SIG-M5 treated with dmso at 0.1 percent for 504 hours (cell line): Measurements from ENCODE around the gene TUT1.
"Not testable (repeated sequence)": the region's sequence is repeated elsewhere in the genome, so short reads cannot be mapped to it uniquely, and the experiment has no call there.

Experiments used
- DNase-seq: peaks from one replicate; lab custom pipeline; 2025; ENCODE audit not compliant: unreplicated experiment; lab: John Stamatoyannopoulos, UW

The TUT1 gene

GRCh38 chr11:62580959-62581715 is 10.2 kb downstream of the TUT1 start:
- DNase-seq = no peak

DNA sequence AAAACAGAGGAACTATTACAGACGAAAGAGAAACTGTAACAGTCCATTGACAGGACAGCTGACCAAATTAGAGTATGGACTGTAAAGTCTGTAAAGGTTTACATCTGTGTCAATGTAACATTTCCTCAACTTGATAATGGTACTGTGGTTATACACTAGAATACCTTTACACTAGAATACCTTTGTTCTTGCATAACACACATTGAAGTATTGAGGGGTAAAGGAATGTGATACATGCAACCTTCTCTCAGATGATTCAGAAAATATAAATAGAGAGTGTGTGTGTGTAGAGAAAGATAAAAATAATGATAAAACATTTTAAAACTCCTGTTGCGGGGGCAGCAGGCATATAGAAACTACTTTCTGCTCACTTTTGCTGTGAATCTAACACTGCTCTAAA is 12.1 kb downstream of the TUT1 start:
- DNase-seq = no peak

DNA sequence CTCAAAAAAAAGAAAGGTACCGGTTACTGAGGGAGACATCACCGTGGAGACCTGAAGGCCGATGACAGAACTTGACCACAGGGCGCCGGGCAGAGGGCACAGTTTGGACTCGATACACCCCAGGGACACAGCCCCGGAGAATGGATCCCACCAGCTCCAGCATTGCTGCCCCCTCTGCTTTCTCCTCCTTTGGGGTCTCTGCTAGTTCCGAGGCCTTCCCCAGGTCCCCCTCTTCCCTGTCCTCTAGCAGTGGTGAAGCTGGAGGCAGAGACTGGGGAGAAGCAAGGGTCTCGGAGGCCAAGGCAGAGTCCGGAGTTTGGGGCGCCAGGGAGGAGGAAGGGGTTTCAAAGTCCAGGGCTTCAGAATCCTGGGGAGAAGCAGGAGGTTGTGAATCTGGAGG is 12.8 kb downstream of the TUT1 start:
- no peak for DNase-seq

- DNase-seq = no peak
Measured at GRCh38 chr11:62577046-62577714, 14.1 kb downstream of the TUT1 start.

DNA sequence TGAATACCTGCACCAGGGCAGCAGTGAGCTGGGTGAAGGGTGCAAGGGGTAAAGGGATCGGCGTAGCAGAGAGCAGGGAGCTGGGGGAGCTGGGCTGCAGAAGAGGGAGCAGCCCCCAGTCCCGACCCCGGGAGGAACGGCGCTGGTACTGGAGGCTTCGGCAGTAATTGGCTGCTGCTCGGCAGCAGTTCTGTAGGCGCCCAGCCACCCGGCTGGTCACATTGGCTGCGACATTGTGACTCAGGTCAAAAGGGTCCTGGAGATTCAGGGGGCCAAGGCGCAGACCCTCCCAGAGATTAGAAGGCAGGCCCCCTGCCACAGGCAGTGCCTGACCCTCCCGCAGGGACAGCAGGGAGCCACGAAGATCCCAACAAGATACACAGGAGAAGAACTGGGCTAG is 15.5 kb downstream of the TUT1 start:
- DNase-seq = no peak

DNA sequence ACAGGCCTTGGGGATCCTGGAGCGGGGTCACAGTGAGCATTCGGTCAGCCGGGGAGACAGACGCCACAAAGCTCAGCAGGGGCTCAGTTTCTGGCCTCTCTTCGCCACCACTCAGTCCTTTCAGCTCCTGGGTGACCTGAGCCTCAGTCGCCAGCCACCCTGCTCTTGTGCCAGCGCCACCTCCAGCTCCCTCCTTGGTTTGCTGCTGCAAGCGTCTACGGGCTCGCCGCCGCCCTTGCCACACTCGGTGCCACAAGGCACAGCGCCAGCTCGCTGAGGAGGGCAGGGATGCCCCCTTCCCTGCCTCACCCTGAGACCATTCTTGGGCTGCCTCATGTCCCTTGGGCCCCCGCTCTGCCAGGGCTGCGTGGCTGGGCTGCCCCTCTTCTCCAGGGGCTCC is 16.2 kb downstream of the TUT1 start:
- DNase-seq = no peak

GRCh38 chr11:62574363-62575071 is 16.8 kb downstream of the TUT1 start:
- DNase-seq = no peak

DNA sequence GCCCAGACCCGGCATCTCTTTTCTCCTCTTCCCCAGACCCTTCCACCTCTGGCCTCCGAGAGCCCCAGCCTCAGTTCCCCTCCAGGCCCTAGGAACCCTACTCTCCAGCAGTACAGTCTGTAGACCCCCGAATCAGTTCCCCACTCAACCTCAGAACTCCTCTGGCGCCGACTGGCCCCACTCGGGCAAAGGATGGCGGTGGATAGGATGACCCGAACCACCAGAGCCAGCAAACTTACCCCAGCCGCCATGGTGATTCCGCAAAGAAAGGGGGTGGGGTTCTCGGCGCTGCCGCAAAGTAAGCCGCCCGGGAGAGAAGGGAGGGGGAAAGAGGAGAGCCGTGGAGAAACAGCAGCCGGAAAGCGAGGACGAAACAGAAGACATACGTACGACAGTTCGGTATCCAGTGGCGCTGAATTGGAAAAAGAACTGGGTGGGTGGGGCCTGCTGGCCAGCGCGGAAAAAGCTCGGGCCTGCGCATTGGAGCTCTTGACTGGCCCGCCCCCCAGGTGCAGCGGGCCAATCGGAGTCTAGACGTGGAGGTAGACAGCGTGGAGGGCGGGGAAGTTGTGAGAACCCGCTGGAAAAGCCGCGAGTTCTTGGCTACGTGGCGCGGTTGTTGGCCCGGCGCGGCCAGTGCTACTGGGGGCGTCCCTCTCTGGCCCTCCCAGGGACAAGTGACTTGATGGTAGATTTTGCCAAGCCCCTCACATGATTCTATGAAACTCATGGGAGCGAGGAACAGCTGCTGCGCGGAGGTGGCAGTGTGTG is 17.5 kb downstream of the TUT1 start, which contains the start of gene EEF1G:
TSS of gene EEF1G (minus strand) at position 300 of the 771 bp plus-strand sequence. CDS start at position 251, 49 bp downstream.
- DNase-seq = peak; percentile 100

- DNase-seq = peak; percentile 26
Measured at GRCh38 chr11:62573006-62573591, 18.2 kb downstream of the TUT1 start.

DNA sequence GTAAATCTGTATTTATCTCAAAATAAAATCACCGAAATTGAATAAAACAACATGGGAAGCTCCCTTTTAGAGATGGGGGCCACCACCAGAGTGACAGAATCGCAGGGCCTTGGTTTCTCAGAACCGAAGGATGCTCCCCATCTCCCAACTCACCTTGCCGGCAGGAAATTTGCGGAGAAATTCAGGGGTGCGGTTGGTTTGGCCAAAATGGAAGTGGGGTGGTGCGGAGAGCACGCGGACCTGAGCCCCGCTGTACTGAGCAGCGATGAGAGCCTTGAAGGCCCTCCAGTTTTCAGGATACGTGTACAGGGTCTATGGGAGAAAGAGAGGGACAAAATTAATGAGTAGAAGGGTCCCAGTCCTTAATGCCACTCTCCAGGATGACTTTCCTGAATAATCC is 18.9 kb downstream of the TUT1 start:
- no peak for DNase-seq

GRCh38 chr11:62571493-62571892 is 19.8 kb downstream of the TUT1 start:
- DNase-seq = not testable (repeated sequence)

- DNase-seq = not testable (repeated sequence)
Measured at GRCh38 chr11:62570903-62571302, 20.4 kb downstream of the TUT1 start.

DNA sequence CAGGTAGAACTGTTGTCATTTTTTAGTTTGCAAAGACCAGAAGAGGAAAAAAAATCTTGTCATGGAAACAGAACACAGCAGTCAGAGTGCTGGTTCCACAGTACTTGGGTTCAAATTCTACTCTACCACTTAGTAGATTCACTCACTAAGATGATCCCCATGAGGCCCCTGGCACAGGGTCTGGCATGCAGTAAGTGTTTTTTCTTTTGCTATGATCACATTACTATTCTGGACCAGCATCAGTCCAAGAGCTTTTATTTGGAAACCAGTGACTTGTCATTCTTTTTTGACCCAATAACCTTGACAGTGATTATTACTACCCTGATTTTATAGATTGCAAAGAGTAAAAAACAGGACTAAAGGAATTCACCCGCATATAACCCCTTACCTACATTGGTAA is 21.7 kb downstream of the TUT1 start:
- DNase-seq = no peak

DNA sequence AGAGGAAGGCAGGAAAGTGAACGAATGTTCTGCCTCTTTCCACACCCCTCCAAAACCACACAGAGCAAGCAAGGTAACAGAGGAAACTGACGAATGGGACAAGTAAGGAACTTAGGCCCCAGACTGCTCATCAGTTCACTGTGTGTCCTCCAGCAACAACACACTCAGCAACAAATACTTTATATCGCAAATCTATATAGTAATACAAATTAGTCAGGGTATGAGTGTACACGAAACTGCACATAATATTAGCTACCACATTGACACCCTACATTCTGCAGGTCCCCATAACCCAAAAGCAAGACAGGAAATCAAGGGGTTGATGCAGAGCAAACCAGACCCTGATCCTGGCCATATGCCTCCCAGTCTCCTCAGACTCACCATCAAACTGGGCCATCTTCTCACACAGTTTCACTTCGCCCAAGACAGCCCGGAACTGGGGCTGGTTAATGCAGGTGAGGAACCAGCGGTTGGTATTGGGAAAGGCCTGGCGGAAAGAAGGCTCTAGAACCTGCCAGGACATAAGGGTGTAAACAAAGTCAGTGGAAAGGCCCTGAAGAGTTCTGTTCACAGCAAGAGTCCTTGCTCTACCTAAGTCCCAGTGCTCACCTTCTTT is 24.2 kb downstream of the TUT1 start:
- peak; percentile 34 for DNase-seq

DNA sequence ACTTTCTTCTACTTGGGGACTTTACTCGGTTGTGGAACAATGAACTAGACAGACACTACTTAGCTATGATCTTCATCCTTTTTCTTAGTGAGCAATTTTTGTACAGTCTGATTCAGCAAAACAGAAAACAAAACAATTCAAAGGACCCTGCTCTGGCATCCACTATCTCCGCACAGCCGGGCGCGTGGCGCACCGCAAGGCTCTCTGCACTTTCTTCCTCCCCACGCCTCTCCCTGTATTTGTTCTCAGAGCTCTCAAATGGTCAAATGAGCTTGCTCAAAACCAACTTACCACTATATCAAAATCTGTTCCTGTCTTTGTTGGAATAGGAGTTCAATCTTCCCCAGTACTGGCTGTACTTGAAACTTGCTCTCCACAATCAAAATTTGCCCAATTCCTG is 25.1 kb downstream of the TUT1 start:
- DNase-seq = no peak

GRCh38 chr11:62565100-62565802 is 26.1 kb downstream of the TUT1 start:
- no peak for DNase-seq

DNA sequence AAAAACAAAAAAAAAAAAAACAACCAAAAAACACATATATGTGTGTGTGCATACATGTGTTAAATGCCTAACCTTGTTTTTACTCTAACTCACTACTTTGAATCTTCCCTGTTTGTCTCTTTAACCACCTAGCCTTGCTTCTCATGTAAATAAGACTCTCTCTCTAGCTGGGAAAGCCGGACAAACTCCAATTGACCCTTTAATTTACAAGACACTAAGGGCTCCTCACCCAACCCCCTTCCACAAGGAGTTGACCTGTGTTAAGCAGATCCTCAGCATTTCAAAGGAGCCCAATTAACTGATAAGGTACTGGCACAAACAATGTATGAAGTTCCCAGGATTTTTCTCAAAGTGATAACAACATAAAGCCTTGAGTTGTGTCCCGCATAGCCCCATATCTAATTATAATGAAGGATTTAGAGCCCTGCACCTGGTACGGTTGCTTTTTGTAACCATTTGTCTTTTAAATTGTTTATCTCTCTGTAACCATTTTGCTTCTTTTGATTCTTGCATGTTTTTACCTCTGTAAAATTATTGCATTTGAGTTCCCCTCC is 29.6 kb downstream of the TUT1 start:
- DNase-seq = not testable (repeated sequence)

GRCh38 chr11:62560566-62561103 is 30.7 kb downstream of the TUT1 start:
- peak; percentile 89 for DNase-seq

DNA sequence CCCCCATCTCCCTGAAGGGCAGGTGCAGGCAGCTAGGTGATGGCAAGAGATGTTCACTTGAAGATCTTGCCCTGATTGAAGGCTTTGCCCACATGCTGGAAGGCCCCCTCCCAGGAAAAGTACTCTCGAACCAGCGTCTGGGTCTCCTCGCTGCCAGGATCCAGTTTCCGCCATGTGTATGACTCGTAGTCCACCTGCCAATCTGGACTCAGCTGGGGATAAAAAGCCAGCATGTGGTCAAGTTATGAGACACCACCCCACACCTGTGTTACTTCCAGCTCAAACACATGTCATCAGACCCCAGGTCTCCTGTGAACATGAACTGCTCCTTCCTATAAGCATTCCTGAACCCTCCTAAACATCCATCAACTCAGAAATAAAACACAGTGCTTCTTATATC is 31.7 kb downstream of the TUT1 start:
- not testable (repeated sequence) for DNase-seq
